B cell (primary cell): ENCODE data around the gene SAMD3. TPM values are rescaled to one million over a fixed set of nuclear protein-coding genes. Genes with fewer than 3 reads are reported as not detected.
"Not testable (repeated sequence)": the region's sequence is repeated elsewhere in the genome, so short reads cannot be mapped to it uniquely, and the experiment has no call there.

Experiments used
- ATAC-seq: fragments of 200-7000 bp; cut with Tn5 transposase; one replicate; pipeline ENCODE4 v1.10.0; 2021; ENCODE audit warnings: low read depth, mild to moderate bottlenecking, moderate number of reproducible peaks, moderate library complexity
- CTCF ChIA-PET: fragments of 350-600 bp; sonication (Branson Sonifier 250); formaldehyde crosslinking; loops from one replicate; lab custom pipeline; 2021; ENCODE audit warnings: antibody characterized with exemption, inconsistent platforms; lab: Charles Lee
- POLR2A ChIA-PET: fragments of 350-600 bp; sonication (Branson Sonifier 250); formaldehyde crosslinking; loops from one replicate; lab custom pipeline; 2021; ENCODE audit warnings: antibody characterized with exemption; lab: Charles Lee
- DNase-seq: peaks from one replicate; pipeline ENCODE4 v3.0.0; 2013
- H2AFZ ChIP-seq: 2 replicates; pipeline ENCODE4 v1.6.1; 2012; ENCODE audit warnings: mild to moderate bottlenecking, low read depth, low read length; ENCODE audit not compliant: insufficient read depth, poor library complexity, severe bottlenecking
- H3K27ac ChIP-seq, 2 donors: 1 replicate in 1 of 2; 2 replicates in 1 of 2; pipeline ENCODE4 v1.5.1; 2012 to 2013; ENCODE audit warnings: low read length in 2 of 2, mild to moderate bottlenecking in 2 of 2, moderate library complexity in 1 of 2
- H3K27me3 ChIP-seq, 4 experiments: fragments of 200-600 bp in 1 of 4; sonication (generic) in 1 of 4; replicated peaks in 1 of 4; 1 replicate in 2 of 4; 2 replicates in 2 of 4; pipeline versions ENCODE4 v1.6.1 to v1.7.0; 2013 to 2016; ENCODE audit warnings: low read length in 3 of 4, mild to moderate bottlenecking in 2 of 4, mixed read lengths in 1 of 4, moderate library complexity in 1 of 4; ENCODE audit not compliant: insufficient read depth in 4 of 4, control insufficient read depth in 3 of 4; ENCODE audit errors: control extremely low read depth in 1 of 4
- H3K36me3 ChIP-seq, 2 experiments: replicated peaks in 1 of 2; 1 replicate in 1 of 2; 2 replicates in 1 of 2; pipeline versions ENCODE4 v1.6.1 to v1.7.1; 2013; ENCODE audit warnings: low read length in 1 of 2; ENCODE audit not compliant: insufficient read depth in 2 of 2, control insufficient read depth in 1 of 2; ENCODE audit errors: control extremely low read depth in 1 of 2, extremely low read depth in 1 of 2
- H3K4me1 ChIP-seq, 2 donors: fragments of 200-600 bp in 1 of 2; sonication (generic) in 1 of 2; 1 replicate in 1 of 2; 2 replicates in 1 of 2; pipeline versions ENCODE4 v1.5.1 to v1.6.1; 2013 to 2017; ENCODE audit warnings: low read length in 2 of 2; ENCODE audit not compliant: control insufficient read depth in 2 of 2, insufficient read depth in 2 of 2
- H3K4me2 ChIP-seq: replicated peaks from 2 replicates; pipeline ENCODE3; 2012; ENCODE audit warnings: mild to moderate bottlenecking, low read depth, low read length; ENCODE audit not compliant: poor library complexity, severe bottlenecking
- H3K4me3 ChIP-seq, 5 experiments: fragments of 200-600 bp in 1 of 5; sonication (generic) in 1 of 5; 1 replicate in 3 of 5; 2 replicates in 2 of 5; pipeline versions ENCODE4 v1.5.1 to v1.7.0; 2011 to 2016; ENCODE audit warnings: low read length in 4 of 5, mild to moderate bottlenecking in 4 of 5, low read depth in 2 of 5, control low read depth in 1 of 5, moderate library complexity in 1 of 5; ENCODE audit not compliant: insufficient read depth in 1 of 5; ENCODE audit errors: control extremely low read depth in 1 of 5, extremely low read depth in 1 of 5
- H3K79me2 ChIP-seq: fragments of 200-600 bp; sonication (generic); one replicate; pipeline ENCODE4 v1.6.0; 2016; ENCODE audit warnings: low read length; ENCODE audit not compliant: control insufficient read depth, insufficient read depth
- H3K9ac ChIP-seq: fragments of 200-600 bp; sonication (generic); 2 replicates; pipeline ENCODE4 v1.6.1; 2017; ENCODE audit warnings: mild to moderate bottlenecking, low read length, moderate library complexity
- H3K9me3 ChIP-seq, 3 donors: one replicate each; pipeline versions ENCODE4 v1.6.1 to v1.7.1; 2013; ENCODE audit warnings: low read length in 2 of 3; ENCODE audit not compliant: control insufficient read depth in 2 of 3, insufficient read depth in 1 of 3; ENCODE audit errors: control extremely low read depth in 1 of 3
- H4K20me1 ChIP-seq: 2 replicates; pipeline ENCODE4 v1.6.0; 2012; ENCODE audit warnings: mild to moderate bottlenecking, low read length; ENCODE audit not compliant: insufficient read depth, control insufficient read depth, poor library complexity, severe bottlenecking
- H3K27ac Mint-ChIP-seq: one replicate; pipeline ENCODE4 v1.8.0; 2021; ENCODE audit warnings: mixed read lengths
- H3K27me3 Mint-ChIP-seq: one replicate; pipeline ENCODE4 v1.8.0; 2021; ENCODE audit warnings: mixed read lengths
- H3K4me1 Mint-ChIP-seq: one replicate; pipeline ENCODE4 v1.8.0; 2021; ENCODE audit warnings: mixed read lengths
- H3K4me3 Mint-ChIP-seq: one replicate; pipeline ENCODE4 v1.8.0; 2021; ENCODE audit warnings: mixed read lengths
- H3K9me3 Mint-ChIP-seq: one replicate; pipeline ENCODE4 v1.8.0; 2022; ENCODE audit warnings: mixed read lengths; ENCODE audit not compliant: insufficient read depth
- CTCF ChIP-seq: fragments of 200-600 bp; IDR thresholded peaks from one replicate; pipeline ENCODE4 v1.8.0; 2022; ENCODE audit warnings: antibody characterized with exemption, mild to moderate bottlenecking
- EZH2 ChIP-seq: IDR thresholded peaks from 2 replicates; pipeline ENCODE4 v1.6.1; 2012; ENCODE audit warnings: borderline replicate concordance, low read depth, mild to moderate bottlenecking, moderate library complexity, low read length; ENCODE audit not compliant: insufficient read depth, poor library complexity, severe bottlenecking
- WGBS: methylation state at CpG from one replicate; pipeline ENCODE4 v1.1.5; 2013; ENCODE audit warnings: missing lambda C conversion rate; ENCODE audit not compliant: insufficient coverage; 5-methylcytosine and 5-hydroxymethylcytosine counted together
- intact Hi-C: fragments of 100-400 bp; cut with micrococcal nuclease; formaldehyde crosslinking; loops from one replicate; pipeline ENCODE4 v1.10.0; 2022
- polyA plus RNA-seq: library from polyadenylated mRNA; depleted of rRNA; stranded (reverse); fragments of >200 nt; gene quantifications from 2 replicates; pipeline ENCODE4 v1.2.3, GENCODE V29; 2012
- total RNA-seq, 2 donors: library from RNA; stranded (reverse); fragments of 120-200 nt in 1 of 2; gene quantifications; 1 replicate in 1 of 2; 2 replicates in 1 of 2; pipeline versions ENCODE4 v1.2.3 to v1.2.4, GENCODE V29; 2013 to 2022

Gene SAMD3
- total and polyA plus RNA-seq, 2 donors (not counting 1 experiment from before 2014, with no cell fraction given): 0.57 to 3.8 TPM

GRCh38 chr6:130176378-130176777 lies 46.4 kb downstream of the SAMD3 start:
- H2AFZ ChIP-seq: no peak overlapping the region
- H3K4me3 Mint-ChIP-seq: no peak overlapping the region
- no peaks in the 10 kb centered on the region for H4K20me1 ChIP-seq
- H3K27me3 Mint-ChIP-seq: no peaks in the 10 kb centered on the region
- ChIA-PET CTCF (no interaction called here), POLR2A (no interaction called here)
- no peaks in the 10 kb centered on the region for H3K36me3 ChIP-seq
- no peak overlapping the region for H3K9ac ChIP-seq
- no peak overlapping the region for H3K4me3 ChIP-seq
- TF ChIP-seq CTCF (no peak), EZH2 (no peak)
- no peak overlapping the region for H3K27ac ChIP-seq
- no peak overlapping the region for H3K4me2 ChIP-seq
- DNase-seq (no peak), ATAC-seq (no peak)
- H3K4me1 ChIP-seq: no peaks in the 10 kb centered on the region
- 100% methylated on average over 1 of the region's 1 CpG for WGBS
- peaks cover 0 to 6% (median 2%) of the 10 kb centered on the region in 3 donors for H3K9me3 ChIP-seq
- H3K9me3 Mint-ChIP-seq: peaks cover 4% of the 10 kb centered on the region
- no peak overlapping the region for H3K27ac Mint-ChIP-seq
- no peaks in the 10 kb centered on the region for H3K27me3 ChIP-seq
- H3K79me2 ChIP-seq: no peaks in the 10 kb centered on the region
- intact Hi-C loops: no loop called here
- no peaks in the 10 kb centered on the region for H3K4me1 Mint-ChIP-seq

DNA sequence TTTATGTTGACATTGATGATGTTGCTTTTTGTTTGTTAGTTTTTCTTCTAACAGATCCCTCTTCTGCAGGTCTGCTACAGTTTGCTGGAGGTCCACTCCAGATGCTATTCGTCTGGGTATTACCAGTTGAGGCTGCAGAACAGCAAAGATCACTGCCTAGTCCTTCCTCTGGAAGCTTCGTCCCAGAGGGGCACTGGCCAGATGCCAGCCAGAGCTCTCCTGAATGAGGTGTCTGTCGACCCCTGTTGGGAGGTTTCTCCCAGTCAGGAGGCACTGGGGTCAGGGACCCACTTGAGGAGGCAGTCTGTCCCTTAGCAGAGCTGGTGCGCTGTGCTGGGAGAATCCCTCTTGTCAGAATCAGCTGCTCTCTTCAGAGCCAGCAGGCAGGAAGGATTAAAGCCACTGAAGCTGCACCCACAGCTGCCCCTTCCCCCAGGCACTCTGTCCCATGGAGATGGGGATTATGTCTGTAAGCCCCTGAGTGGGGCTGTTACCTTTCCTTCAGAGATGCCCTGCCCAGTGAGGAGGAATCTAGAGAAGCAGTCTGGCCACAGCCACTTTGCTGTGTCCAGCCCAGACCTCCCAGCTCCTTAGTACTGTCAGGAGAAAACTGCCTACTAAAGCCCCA lies 49.3 kb downstream of the SAMD3 start:
- intact Hi-C loops, H3K27me3 ChIP-seq, H2AFZ ChIP-seq, H3K4me1 Mint-ChIP-seq, H3K9me3 ChIP-seq, DNase-seq, H3K4me3 Mint-ChIP-seq, H3K9me3 Mint-ChIP-seq, H4K20me1 ChIP-seq, ATAC-seq, CTCF ChIA-PET, H3K27me3 Mint-ChIP-seq, H3K36me3 ChIP-seq, POLR2A ChIA-PET, H3K4me2 ChIP-seq, H3K9ac ChIP-seq, H3K4me3 ChIP-seq, H3K79me2 ChIP-seq, H3K27ac ChIP-seq, H3K4me1 ChIP-seq, H3K27ac Mint-ChIP-seq: not testable (repeated sequence)
- WGBS: 90% methylated on average over 4 of the region's 4 CpGs

DNA sequence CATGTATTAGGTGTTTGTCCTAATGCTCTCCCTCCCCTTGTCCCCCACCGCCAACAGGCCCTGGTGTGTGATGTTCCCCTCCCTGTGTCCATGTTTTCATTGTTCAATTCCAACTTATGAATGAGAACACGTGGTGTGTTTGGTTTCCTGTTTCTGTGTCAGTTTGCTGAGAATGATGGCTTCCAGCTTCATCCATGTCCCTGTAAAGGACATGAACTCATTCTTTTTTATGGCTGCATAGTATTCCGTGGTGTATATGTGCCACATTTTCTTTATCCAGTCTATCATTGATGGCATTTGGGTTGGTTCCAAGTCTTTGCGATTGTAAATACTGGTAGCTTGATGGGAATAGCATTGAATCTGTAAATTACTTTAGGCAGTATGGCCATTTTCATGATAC lies 52.6 kb downstream of the SAMD3 start:
- H3K4me2 ChIP-seq, H3K4me1 Mint-ChIP-seq, CTCF ChIA-PET, H3K36me3 ChIP-seq, H3K4me3 ChIP-seq, H4K20me1 ChIP-seq, H3K27ac Mint-ChIP-seq, H3K27me3 Mint-ChIP-seq, H3K9me3 ChIP-seq, H3K9ac ChIP-seq, H3K4me3 Mint-ChIP-seq, POLR2A ChIA-PET, H3K4me1 ChIP-seq, ATAC-seq, H3K27me3 ChIP-seq, intact Hi-C loops, H3K79me2 ChIP-seq, H3K27ac ChIP-seq, H3K9me3 Mint-ChIP-seq, DNase-seq, H2AFZ ChIP-seq: not testable (repeated sequence)
- no CpG with 5 or more reads among the region's 4 CpGs for WGBS
